GM18858 (cell line): ENCODE data around the gene EVA1B.

Experiments
- ATAC-seq: cut with Tn5 transposase; IDR thresholded peaks from one replicate; pipeline ENCODE4 v1.9.1; 2021; ENCODE audit not compliant: unreplicated experiment

The EVA1B gene

DNA sequence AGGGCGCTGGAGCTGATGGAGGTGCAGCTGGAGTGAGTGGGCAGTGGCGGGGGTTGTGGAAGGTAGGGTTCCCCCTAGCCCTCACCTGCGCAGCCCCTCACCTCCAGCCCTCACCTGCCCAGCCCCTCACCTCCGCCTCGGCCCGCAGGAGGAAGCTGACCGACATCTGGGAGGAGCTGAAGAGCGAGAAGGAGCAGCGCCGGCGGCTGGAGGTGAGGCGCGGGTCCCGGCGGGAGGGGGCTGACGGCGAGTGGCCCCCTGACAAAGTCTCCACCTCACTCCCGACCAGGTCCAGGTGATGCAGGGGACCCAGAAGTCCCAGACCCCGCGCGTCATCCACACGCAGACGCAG is 2.7 kb downstream of the EVA1B start:
- ATAC-seq: no peak

GRCh38 chr1:36320291-36320761 is 3.1 kb downstream of the EVA1B start:
- no peak for ATAC-seq

DNA sequence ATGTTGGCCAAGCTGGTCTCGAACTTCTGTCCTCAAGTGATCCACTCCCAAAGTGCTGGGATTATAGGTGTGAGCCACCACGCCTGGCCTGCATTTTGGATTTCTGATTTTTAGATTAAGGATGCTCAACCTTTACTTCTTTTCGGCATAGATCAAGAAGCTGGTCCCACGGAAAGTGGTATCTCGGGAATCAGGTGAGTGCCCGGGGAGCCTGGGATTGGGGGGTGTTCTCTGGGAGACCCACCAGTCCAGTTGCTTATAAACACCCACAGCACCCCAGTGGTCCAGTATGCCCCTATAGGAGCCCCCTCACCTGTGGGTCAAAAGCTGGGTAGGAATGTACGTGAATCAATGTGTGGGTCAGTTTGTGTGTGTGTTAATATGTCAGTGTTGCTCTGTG is 14.0 kb downstream of the EVA1B start:
- no peak for ATAC-seq

DNA sequence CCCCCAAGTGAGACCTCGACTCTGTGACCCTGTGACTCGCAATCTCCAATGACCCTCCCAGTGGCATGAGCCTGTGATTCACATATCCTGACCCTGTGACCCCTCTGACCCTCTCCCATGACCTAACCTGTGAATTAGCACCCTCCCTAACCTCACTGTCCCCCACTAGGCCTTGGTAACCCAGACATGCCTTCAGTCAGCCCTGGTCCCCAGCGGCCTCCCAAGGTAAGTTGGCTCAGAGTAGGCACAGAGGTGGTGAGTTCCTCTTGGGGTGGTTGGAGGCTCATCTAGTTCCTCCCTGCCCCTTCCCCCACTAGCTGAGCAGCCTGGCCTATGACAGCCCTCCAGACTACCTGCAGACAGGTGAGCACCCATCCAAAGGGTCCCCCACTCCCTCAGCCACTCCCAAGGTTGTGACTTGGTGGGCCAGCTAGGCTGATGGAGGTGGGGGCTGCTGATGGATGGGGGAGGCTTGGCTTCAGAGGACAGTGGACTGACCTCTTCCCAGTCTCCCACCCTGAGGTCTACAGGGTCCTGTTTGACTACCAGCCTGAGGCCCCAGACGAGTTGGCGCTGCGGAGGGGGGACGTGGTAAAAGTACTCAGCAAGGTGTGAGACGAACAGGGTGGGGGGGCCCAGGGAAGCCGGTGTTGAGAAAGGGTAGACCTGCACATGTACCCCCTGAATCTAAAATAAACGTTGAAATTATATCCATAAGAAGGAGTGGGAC is 15.7 kb downstream of the EVA1B start:
- ATAC-seq: no peak

GRCh38 chr1:36306902-36307456 is 16.5 kb downstream of the EVA1B start:
- ATAC-seq: peak; percentile 95

GRCh38 chr1:36306210-36306901 is 17.1 kb downstream of the EVA1B start, which contains the start of gene SH3D21:
TSS of gene SH3D21 (plus strand) at chr1:36306368. CDS start at chr1:36306421, 53 bp downstream.
- peak; percentile 9 for ATAC-seq

GRCh38 chr1:36305915-36306209 is 17.6 kb downstream of the EVA1B start:
- ATAC-seq: no peak

- ATAC-seq: no peak
Measured at GRCh38 chr1:36304970-36305914, 18.2 kb downstream of the EVA1B start.

DNA sequence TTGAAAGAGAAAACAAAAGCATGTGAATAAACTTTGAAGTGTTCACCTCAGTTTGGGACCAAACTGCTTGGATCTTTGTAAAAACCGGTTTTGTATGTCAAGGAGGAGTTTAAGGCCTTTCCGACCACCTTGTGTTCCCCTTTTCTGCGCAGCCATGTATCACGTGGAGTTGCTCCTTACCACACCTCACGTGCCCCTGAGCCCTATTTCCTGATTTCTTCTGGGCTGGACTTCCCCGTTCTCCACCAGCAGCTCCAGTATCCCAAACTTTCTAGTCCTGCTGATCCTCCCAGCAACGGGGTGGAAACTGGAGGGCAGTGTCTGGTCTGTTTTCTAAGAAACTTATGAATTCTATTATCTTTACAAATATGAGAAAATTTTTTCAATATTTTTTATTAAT is 18.9 kb downstream of the EVA1B start:
- no peak for ATAC-seq

- no peak for ATAC-seq
Measured at GRCh38 chr1:36303650-36304360, 19.6 kb downstream of the EVA1B start.

- no peak for ATAC-seq
Measured at GRCh38 chr1:36303244-36303643, 20.2 kb downstream of the EVA1B start.

DNA sequence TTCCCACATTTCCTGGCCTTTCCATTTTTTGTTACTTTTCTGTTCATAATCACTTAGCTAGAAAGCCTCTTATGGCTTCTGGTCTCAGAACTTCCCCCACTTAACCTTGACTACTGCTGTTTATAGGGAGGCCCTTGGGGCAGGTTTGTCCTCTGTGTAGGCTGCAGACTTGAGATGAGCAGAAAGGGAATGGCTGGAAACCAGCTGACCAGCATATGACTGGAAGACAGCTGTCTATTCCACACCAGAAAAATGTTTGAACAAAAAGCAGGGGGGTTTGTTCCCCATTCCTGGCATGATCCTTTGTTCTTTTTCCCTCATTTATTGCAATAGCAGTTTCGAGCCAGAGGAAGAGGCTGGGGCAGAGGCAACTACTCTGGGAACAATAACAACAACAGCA is 22.2 kb downstream of the EVA1B start:
- ATAC-seq: no peak

GRCh38 chr1:36300526-36300925 is 22.9 kb downstream of the EVA1B start:
- no peak for ATAC-seq

GRCh38 chr1:36298640-36299039 is 24.8 kb downstream of the EVA1B start:
- no peak for ATAC-seq

DNA sequence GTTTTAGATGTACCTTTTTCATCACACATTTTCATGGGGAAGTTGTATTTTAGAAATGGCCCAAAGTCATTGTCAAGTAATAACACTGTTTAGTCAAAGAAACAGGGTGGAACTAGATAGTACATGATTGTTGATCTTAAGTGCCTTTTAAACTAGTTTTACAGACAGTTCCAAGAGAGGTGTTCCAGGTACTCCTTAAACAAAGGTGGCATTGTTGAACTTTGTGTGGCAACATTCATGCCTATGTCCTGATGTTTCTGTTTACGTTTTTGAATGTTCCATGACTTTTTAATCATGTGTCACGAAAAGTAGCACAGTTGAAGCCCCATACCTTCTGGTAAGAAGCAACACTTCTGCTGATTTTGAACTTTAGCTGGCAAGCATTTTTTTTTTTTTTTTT is 26.4 kb downstream of the EVA1B start:
- ATAC-seq: no peak

DNA sequence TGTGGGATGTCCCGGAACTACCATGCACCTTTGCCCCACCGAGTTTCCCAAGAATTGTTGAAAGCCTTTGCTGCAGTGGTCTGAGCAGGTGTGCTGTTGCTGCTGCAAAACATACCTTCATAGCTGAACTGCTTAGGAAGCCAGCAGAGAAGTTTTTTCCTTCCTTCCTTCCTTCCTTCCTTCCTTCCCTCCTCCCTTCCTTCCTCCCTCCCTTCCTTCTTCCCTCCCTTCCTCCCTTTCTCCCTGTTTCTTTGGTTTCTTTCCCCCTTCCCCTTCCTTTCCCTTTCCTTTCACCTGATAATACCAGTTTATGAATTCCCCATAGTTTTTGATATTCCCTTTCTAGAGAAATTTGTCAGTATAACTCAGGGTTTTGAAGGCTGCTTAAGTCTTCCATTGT is 28.1 kb downstream of the EVA1B start:
- no peak for ATAC-seq

DNA sequence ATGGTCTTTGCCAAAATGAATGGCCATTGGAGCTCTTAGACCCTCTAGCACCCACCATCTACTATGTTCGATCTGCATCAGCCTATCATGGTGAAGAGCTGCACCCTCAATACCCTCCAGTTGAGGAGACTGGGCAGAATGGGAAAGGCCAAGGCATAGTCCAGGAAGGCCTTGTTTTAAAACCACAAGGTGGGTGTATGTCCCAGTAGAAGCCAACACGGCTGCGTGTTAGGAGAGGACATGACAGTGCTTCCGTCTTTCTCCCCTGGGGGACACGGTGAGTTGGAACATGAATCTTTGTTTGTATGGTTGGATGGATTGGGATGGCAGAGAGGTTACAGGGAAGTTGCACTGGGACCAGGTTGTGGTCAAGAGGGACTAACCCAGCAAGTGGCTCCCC is 35.9 kb downstream of the EVA1B start:
- no peak for ATAC-seq

DNA sequence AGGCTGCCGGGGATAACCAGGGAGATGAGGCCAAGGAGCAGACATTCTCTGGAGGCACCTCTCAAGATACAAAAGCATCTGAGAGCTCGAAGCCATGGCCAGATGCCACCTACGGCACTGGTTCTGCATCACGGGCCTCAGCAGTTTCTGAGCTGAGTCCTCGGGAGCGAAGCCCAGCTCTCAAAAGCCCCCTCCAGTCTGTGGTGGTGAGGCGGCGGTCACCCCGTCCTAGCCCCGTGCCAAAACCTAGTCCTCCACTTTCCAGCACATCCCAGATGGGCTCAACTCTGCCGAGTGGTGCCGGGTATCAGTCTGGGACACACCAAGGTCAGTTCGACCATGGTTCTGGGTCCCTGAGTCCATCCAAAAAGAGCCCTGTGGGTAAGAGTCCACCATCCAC is 36.6 kb downstream of the EVA1B start:
- ATAC-seq: no peak

DNA sequence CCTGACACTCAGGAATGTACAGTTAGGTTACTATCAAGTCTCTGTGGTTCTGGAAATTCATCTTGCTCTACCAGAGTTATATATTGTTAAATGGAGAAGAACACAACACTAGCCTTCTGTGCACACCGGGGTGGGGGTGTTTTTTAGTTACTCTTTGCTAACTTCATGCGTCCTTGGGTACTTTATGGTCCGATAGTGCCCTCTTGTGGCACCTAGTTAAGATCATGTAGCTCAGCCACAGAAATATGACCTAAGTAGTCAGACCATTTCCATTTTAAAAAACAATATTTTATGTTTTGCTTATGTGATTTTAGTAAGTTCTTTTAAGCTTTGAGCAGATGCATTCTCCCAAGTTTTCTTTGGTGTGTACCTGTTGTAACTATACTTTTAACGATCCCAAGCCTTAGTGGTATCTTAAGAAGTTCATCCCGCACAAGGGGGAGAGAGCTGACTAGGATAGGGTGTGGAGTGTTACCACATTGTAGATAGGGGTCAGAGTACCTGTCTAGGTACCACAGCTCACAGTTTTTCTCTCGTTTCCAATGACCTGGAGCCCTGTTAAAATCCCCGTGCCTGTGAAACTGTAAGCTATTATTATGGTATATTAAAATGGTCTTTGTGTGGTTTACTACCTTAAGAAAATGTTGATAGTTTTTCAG is 37.9 kb downstream of the EVA1B start:
- no peak for ATAC-seq

DNA sequence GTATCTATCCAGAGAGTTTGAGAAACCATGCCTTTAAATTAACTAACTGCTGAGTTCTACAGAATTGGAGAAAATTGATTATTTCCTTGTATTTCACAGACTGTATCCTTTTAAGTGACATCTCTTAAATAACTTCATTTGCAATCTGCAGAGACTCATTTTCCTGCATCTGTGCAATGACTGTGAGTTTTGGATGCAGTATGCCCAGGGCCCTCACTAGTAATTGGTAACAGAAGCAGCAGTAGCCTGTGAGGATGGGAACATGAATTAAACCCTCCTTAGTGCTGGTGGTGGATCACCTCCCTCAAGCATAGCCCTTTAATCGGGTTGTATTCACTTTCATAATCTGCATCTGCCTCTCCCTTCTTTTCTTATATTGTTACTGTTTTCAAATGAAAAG is 38.9 kb downstream of the EVA1B start:
- no peak for ATAC-seq
